ENCODE measurements around the gene CMIP.

- TF ChIP-seq CTCF (IDR thresholded peaks at IDR 0.05) = no peak
- TF ChIP-seq POLR2AphosphoS5 (IDR thresholded peaks at IDR 0.05) = no peak
Measured at GRCh38 chr16:81399909-81400308, 44.7 kb upstream of the CMIP start.
